NCI-H2107 treated with DMSO at 0.1 percent for 48 hours (cell line): ENCODE results near the gene FHIT.

Experiments used
- DNase-seq: peaks from one replicate; lab custom pipeline; 2025; ENCODE audit not compliant: unreplicated experiment; lab: John Stamatoyannopoulos, UW

The FHIT gene

GRCh38 chr3:60033901-60034453 is 1217.3 kb downstream of the FHIT start:
- DNase-seq = no peak

- no peak for DNase-seq
Measured at GRCh38 chr3:60030982-60031381, 1220.3 kb downstream of the FHIT start.

GRCh38 chr3:60028233-60028632 is 1223.0 kb downstream of the FHIT start:
- DNase-seq = no peak

GRCh38 chr3:60027335-60027734 is 1223.9 kb downstream of the FHIT start:
- DNase-seq = no peak

- DNase-seq = no peak
Measured at GRCh38 chr3:60025096-60026050, 1225.9 kb downstream of the FHIT start.

GRCh38 chr3:60024400-60024799 is 1226.9 kb downstream of the FHIT start:
- no peak for DNase-seq

- no peak for DNase-seq
Measured at GRCh38 chr3:60023189-60023588, 1228.1 kb downstream of the FHIT start.

- DNase-seq = peak; percentile 41
Measured at GRCh38 chr3:60017631-60018030, 1233.6 kb downstream of the FHIT start.

GRCh38 chr3:60015032-60015705 is 1236.1 kb downstream of the FHIT start:
- no peak for DNase-seq

- DNase-seq = no peak
Measured at GRCh38 chr3:60013241-60013640, 1238.0 kb downstream of the FHIT start.

GRCh38 chr3:60011218-60011617 is 1240.0 kb downstream of the FHIT start:
- no peak for DNase-seq

GRCh38 chr3:60010781-60011180 is 1240.5 kb downstream of the FHIT start:
- DNase-seq = no peak

- DNase-seq = no peak
Measured at GRCh38 chr3:60009931-60010478, 1241.2 kb downstream of the FHIT start.

GRCh38 chr3:60001369-60001768 is 1249.9 kb downstream of the FHIT start:
- no peak for DNase-seq

- DNase-seq = peak; percentile 43
Measured at GRCh38 chr3:60000311-60001105, 1250.7 kb downstream of the FHIT start.

- DNase-seq = peak; percentile 45
Measured at GRCh38 chr3:59998058-59998457, 1253.2 kb downstream of the FHIT start.

GRCh38 chr3:59997583-59997982 is 1253.7 kb downstream of the FHIT start:
- no peak for DNase-seq

- no peak for DNase-seq
Measured at GRCh38 chr3:59996056-59996455, 1255.2 kb downstream of the FHIT start.

- DNase-seq = no peak
Measured at GRCh38 chr3:59995563-59995962, 1255.7 kb downstream of the FHIT start.

- no peak for DNase-seq
Measured at GRCh38 chr3:59994732-59995304, 1256.4 kb downstream of the FHIT start.
